GM12878 (cell line): Measurements from ENCODE around the gene GAGE10.

Experiments used
- EGR1 ChIP-seq, 2 experiments: IDR thresholded peaks; 1 replicate in 1 of 2; 2 replicates in 1 of 2; pipeline ENCODE4 v1.6.1; 2011 to 2012; ENCODE audit warnings: low read depth in 2 of 2, low read length in 2 of 2, borderline replicate concordance in 1 of 2, mild to moderate bottlenecking in 1 of 2, moderate library complexity in 1 of 2
- NR2C2 ChIP-seq: IDR thresholded peaks from 2 replicates; pipeline ENCODE4 v1.6.1; 2011; ENCODE audit warnings: borderline replicate concordance, low read depth; ENCODE audit not compliant: control insufficient read depth, insufficient read length
- PBX3 ChIP-seq: IDR thresholded peaks from 2 replicates; pipeline ENCODE4 v1.6.1; 2011; ENCODE audit warnings: mild to moderate bottlenecking, low read depth, low read length, moderate library complexity; ENCODE audit not compliant: insufficient replicate concordance

GRCh38 chrX:49316085-49316484 is 12.6 kb downstream of the GAGE10 start:
- TF ChIP-seq EGR1 (IDR thresholded peaks at IDR 0.05; ENCODE audit: borderline replicate concordance in 1 of 2, low read depth in 2 of 2, low read length in 2 of 2) (no peak), PBX3 (no peak), NR2C2 (no peak)
